GM21723 (cell line): Measurements from ENCODE around the gene TMEM72.

ENCODE experiments used
- ATAC-seq: cut with Tn5 transposase; IDR thresholded peaks from one replicate; pipeline ENCODE4 v1.9.1; 2021; ENCODE audit warnings: mild to moderate bottlenecking, moderate library complexity; ENCODE audit not compliant: unreplicated experiment

TMEM72 gene

GRCh38 chr10:44889834-44890233 lies 21.3 kb upstream of the TMEM72 start:
- ATAC-seq: no peak

GRCh38 chr10:44890696-44891563 lies 20.2 kb upstream of the TMEM72 start:
- ATAC-seq: no peak

DNA sequence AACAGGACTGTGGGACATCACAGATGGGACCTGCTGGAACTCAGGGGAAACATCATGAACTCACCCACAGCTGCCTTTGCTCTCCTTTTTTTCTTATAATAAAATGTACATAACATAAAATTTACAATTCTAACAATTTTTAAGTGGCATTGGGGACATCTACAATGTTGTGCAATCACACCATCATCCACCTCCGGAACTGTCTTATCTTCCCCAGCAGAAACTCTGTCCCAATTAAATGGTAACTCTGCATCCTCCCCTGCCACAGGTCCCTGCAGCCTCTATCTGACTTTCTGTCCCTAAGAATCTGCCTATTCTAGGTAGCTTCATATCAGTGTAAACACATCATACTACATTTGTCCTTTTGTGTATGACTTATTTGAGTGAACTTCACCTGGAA lies 19.4 kb upstream of the TMEM72 start:
- no peak for ATAC-seq

DNA sequence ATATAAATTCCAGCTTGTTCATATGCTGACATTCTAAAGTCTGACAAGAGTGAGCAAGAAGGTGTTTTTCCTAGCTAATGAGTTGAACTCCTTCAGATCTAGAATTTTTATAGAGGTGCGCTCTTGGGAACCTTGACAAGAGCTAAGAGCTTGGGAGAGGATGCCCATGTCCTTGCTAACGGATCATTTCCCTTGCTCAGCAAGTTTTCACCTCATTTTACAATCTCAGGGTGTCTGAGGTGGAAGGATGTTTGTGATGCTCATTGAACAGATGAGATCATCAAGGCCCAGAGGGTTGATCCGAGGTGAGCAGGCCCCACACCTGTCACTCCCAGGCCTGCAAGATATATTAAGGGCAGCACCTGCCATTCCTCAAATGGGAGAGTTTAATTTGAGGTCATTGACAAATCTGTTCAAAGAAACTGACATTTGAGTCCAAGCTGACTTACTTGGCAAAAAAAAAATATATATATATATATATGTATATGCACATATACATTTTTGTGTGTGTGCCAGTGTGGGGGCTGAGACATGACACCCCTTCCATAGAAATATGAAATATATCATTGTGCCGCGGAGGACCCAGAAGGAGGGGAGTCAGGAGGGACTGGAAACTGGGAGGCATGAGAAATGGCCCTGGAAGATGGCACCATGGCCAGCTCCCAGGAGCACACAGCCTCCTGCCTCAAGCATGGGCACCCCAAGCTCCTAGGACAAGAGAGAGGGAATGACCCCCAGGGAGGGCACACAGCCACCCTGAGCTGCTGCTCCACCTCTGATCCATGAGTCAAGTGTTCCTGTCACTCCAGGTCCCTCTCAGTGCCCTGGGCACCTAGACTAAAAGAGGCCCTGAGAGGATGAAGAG lies 17.3 kb upstream of the TMEM72 start:
- ATAC-seq: no peak

DNA sequence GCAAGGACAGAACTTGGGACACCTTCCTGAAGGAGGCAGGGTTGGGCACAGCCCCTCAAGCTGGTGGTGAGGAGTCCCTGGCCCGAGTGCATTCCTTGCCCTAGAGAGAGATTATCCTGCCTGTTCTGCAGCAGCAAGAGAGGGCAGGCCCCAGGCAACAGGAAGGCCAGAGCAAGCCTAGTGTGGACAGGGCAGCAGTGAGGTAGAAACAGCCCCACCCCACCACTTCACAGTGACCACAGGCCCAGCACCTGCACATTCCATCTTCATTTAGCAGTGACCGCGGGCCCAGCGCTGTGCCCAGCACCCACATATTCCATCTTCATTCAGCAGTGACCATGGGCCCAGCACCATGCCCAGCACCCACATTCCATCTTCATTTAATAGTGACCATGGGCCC lies 16.4 kb upstream of the TMEM72 start:
- ATAC-seq: no peak

DNA sequence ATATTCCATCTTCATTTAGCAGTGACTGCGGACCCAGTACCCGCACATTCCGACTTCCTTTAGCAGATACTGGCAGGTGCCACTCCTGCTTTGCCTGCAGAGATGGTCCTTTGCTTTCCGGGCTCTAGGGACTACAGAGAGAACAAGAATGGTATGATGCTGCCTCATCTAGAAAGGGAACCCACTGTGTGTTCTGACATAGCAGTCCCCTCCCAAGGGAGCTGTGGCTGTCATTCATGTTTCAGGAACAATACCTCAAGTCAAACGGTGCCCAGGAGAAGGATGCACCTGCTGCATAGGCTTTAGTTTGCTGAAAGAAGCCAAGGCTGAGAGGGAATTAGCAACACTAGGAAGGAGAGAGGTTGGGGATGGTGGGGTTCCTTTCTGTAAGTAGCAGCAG lies 15.9 kb upstream of the TMEM72 start:
- no peak for ATAC-seq

DNA sequence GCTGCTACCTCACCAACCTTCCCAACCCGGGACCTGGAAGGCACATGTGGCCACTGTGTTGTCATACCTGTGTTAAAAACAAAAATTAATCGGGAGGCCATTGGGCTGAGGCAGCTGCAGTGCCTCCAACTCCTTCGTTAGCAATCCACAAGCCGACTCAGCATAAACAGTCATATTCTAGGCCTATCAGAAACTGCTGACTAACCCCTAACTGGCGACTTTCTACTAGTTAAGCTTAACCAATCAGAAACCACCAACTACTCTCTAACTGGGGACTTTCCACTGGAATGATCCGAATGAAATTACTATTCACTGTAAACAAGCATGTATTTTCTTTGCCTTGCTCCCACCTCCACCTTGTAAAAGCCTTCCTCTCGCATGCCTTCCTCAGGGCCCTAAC lies 14.1 kb upstream of the TMEM72 start:
- ATAC-seq: no peak

- ATAC-seq: no peak
Observed at GRCh38 chr10:44898665-44899064, 12.5 kb upstream of the TMEM72 start.

- ATAC-seq: no peak
Observed at GRCh38 chr10:44899450-44900080, 11.6 kb upstream of the TMEM72 start.

- no peak for ATAC-seq
Observed at GRCh38 chr10:44902941-44903545, 8.1 kb upstream of the TMEM72 start.

DNA sequence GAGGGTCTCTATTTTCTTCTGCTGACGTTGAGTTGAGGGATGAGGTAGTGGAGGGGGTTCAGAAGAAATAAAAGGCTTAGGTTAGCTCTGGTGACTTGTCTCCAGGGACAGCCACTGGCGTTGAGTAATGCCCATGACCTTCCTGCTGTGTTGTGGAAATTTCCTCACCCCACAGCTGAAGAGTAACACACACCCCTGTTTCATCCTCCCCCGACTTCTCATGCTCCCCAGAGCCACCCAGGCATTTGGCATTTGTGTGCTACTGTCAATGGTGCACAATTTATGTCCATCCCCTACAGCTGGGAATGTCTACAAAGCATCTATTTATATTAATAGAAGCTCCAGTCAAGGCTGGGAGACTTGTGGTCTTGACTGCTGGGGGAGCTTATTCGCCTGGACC lies 4.7 kb upstream of the TMEM72 start:
- no peak for ATAC-seq

DNA sequence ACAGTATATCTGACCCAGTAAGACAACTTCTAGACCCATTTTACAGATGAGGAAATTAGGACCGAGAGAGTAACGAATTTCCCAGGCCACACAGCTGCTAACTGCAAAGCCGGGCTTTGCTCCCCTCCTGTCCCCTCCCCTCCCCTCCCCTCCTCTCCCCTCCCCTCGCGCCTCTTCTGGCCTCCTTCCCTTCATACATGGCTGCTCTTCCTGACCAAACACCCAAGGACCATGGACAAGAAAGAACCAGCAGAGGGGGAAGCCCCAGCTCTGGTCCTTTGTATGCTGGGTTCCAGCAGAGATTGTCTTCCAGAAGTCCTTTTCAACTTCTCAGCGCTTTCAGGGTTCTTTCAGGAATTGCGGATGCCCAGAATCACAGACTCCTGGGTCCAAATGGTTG lies 3.6 kb upstream of the TMEM72 start:
- ATAC-seq: no peak

- no peak for ATAC-seq
Observed at GRCh38 chr10:44908066-44908749, 2.9 kb upstream of the TMEM72 start.

- ATAC-seq: no peak
Observed at GRCh38 chr10:44908936-44909630, 2.1 kb upstream of the TMEM72 start.

GRCh38 chr10:44909910-44910309 lies 1.2 kb upstream of the TMEM72 start:
- no peak for ATAC-seq

DNA sequence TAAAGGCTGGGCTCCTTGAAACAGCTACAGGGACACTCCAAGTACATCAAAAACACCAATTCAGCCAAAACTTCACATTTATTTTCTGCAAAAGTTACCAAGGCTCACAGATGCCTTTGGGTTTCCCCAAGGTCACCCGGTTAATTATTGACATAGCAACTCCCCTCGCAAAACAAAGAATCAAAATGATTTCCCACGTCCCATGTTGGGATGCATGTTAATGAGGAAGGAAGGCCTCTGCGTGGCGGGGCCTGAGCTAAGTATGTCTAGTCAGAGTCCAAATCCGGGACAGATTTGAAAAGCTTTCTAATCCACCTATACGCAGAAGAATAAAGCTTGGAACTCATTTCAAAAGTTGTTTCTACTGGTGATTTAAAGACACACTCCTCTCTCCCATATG lies 535 bp upstream of the TMEM72 start:
- ATAC-seq: no peak

DNA sequence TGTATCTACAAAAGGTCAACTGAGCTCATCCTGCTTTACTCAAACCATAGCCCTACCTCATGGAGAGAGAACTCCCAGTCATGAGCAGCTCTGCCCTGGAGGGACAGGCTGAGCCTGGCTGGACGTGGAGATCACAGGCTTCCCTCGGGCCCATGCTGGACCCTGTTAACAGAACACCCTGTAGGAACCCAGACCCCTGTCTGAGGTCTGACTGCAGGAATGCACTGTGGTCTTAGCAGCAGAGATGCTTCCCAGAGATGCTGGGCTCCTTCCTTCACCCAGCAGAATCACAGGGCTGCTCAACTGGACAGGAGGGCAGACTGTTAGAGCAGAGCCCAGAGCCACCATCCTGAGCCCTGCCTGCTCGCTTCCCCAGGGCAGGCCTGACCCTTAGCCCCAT lies 814 bp downstream of the TMEM72 start:
- no peak for ATAC-seq

DNA sequence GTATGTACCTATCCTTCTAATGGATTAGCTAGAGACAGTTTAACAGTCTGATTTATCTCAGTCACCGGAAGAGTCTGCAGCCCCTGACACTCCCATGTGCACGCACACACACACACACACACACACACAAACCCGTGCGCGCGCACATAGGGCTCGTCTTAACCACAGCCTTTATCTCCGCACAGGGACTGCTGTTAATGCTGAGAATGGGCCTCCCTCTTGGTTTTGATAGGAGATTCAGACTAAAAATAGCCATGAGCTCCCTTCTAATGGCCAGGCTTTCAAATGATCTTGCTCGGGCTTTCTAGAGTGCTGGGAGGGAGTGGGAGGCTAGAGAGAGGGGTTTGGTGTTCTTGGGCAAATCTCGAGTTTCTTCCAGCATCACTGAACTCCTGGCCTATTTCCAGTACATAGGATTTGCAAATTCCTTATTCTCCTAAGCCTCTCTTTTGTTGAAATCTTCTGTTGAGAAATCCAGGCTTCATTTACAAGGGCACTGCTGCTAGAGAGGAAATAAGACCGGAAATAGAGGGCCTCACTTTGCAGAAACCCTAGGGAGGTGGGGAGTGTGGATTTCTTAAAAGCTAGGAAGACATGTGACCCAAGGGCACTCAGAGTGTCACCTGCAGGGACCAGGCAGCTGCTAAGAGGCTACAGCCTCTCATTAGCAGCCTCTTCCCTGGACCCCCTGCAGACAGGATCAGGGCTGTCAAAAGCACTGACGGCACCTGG lies 2.4 kb downstream of the TMEM72 start:
- ATAC-seq: no peak

GRCh38 chr10:44914891-44915290 lies 3.8 kb downstream of the TMEM72 start:
- no peak for ATAC-seq
